Natural killer cell treated with Interleukin-12 subunit alpha and Interleukin-12 subunit beta and Interleukin-15 and Interleukin-18, amount 100 ng/mL, for 72 hours (primary cell): ENCODE results near the gene TRIM59. TPM values are rescaled to one million over a fixed set of nuclear protein-coding genes. Genes with fewer than 3 reads are reported as not detected.
A peak's percentile ranks its signal among the peaks of the same experiment; 100 is the strongest.

Experiments
- ATAC-seq, 2 donors: fragments of 150-1000 bp; cut with Tn5 transposase in 1 of 2; sonication (Bioruptor Pico), chemical (Tn5 transposase) in 1 of 2; 2 replicates each; pipeline ENCODE4 v1.10.0; 2021
- DNase-seq: peaks from one replicate; pipeline ENCODE4 v3.0.0; 2022; ENCODE audit warnings: low spot score
- H3K27ac Mint-ChIP-seq, 2 donors: 1 replicate in 1 of 2; 2 replicates in 1 of 2; pipeline ENCODE4 v1.8.0; 2022; ENCODE audit warnings: mixed read lengths in 2 of 2, mild to moderate bottlenecking in 1 of 2, moderate library complexity in 1 of 2
- H3K27me3 Mint-ChIP-seq, 2 donors: 1 replicate in 1 of 2; 2 replicates in 1 of 2; pipeline ENCODE4 v1.8.0; 2022; ENCODE audit warnings: mixed read lengths in 2 of 2
- H3K36me3 Mint-ChIP-seq: one replicate; pipeline ENCODE4 v1.8.0; 2022; ENCODE audit warnings: mixed read lengths
- H3K4me1 Mint-ChIP-seq, 2 donors: 1 replicate in 1 of 2; 2 replicates in 1 of 2; pipeline ENCODE4 v1.8.0; 2022; ENCODE audit warnings: low read depth in 2 of 2, mixed read lengths in 2 of 2, mild to moderate bottlenecking in 1 of 2
- H3K4me3 Mint-ChIP-seq: one replicate; pipeline ENCODE4 v1.8.0; 2022; ENCODE audit warnings: mixed read lengths
- H3K9me3 Mint-ChIP-seq: 2 replicates; pipeline ENCODE4 v1.8.0; 2022; ENCODE audit warnings: mixed read lengths
- total RNA-seq, 2 donors: library from RNA; stranded (reverse); gene quantifications; one replicate each; pipeline ENCODE4 v1.2.3, GENCODE V29; 2022

Gene TRIM59
- total RNA-seq, 2 donors from 2014 or later = 22.6 to 30.5 TPM

DNA sequence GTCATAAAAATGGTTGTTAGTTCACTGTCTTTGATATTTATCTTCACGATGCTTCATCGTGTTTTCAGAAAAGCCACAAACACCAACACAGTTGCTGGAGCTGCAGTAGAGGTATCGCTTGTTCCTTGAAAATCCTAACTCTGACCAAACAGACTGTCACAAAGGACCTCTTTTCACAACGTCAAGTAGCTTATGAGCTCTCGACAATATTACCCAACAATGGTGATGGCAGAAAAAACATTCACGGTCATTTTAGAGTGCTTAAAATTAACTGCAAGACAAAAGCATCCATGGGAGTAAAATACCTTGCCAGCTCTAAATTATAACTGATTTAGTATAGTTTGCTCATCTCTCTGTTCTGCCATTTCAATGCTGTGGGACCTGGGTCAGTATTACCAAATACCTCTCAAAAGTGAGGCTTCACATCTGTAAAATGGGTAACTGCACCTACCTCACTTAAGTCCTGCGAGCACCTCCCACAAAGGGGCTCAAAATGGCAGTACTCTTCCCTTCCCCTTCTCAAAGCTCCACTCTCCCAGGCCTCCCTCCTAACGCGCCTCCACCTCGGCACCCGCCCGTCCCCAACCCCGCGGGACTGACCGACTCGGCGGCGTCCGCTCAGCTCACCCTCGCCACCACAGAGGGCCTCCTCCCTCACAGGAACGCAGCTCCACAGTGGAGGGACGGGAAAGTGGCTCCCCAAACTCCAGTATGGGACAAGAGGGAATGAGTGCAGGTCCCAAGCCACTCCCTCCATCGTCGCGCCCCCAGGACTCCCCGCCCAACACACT is 546 bp downstream of the TRIM59 start:
- no peaks in the 10 kb centered on the region for H3K9me3 Mint-ChIP-seq
- peak overlapping the region; percentile 91 to 98 for H3K27ac Mint-ChIP-seq
- peak overlapping the region; percentile 99 for H3K4me3 Mint-ChIP-seq
- ATAC-seq = peak; percentile 52 to 69
- peaks cover 26 to 28% of the 10 kb centered on the region in 2 donors for H3K4me1 Mint-ChIP-seq
- no peaks in the 10 kb centered on the region for H3K27me3 Mint-ChIP-seq
- peaks cover 11% of the 10 kb centered on the region for H3K36me3 Mint-ChIP-seq
- peak; percentile 74 for DNase-seq

DNA sequence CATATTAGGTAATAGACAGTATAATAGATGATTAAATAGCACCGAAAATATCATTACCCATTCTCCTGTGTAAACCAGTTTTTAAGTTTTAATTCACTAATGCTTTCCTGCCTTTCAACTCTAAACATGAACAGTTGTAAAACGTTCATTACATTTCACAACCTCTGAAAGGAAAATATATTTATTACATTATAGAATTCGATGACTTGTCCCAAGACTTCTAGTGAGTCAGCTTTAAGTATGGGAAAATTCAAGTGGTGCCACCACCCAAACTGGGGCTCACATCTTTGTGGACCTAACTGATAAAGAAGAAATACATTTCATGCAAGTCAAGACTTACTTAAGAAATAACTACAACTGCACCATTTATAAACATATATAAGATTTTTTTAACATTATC is 2.0 kb downstream of the TRIM59 start:
- DNase-seq = no peak
- ATAC-seq = no peak
- H3K27me3 Mint-ChIP-seq = no peaks in the 10 kb centered on the region
- H3K4me1 Mint-ChIP-seq = peaks cover 26 to 28% of the 10 kb centered on the region in 2 donors
- H3K27ac Mint-ChIP-seq = no peak overlapping the region
- H3K4me3 Mint-ChIP-seq = no peak overlapping the region
- H3K9me3 Mint-ChIP-seq = no peaks in the 10 kb centered on the region
- peaks cover 11% of the 10 kb centered on the region for H3K36me3 Mint-ChIP-seq

DNA sequence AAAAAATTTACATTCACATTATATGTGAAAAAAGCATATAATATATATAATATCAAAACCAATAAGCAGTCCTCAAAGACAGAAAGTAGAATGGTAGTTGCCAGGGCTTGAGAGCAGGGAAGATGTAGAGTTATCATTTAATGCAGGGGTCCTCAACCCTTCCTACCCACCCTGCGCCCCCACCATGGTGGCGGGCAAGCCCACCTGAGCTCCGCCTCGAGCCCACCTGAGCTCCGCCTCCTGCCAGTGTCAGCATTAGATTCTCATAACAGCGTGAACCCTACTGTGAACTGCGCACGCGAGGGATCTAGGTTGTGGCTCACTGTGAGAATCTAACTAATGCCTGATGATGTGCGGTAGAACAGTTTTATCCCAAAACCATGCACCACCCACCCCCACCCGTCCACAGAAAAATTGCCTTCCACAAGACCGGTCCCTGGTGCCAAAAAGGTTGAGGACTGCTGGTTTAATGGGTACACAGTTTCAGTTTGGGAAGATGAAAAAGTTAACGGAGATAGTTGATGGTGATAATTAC is 3.0 kb downstream of the TRIM59 start:
- DNase-seq (no peak), ATAC-seq (no peak)
- no peak overlapping the region for H3K27ac Mint-ChIP-seq
- H3K4me3 Mint-ChIP-seq = no peak overlapping the region
- H3K4me1 Mint-ChIP-seq = peaks cover 30 to 35% of the 10 kb centered on the region in 2 donors
- H3K36me3 Mint-ChIP-seq = peaks cover 16% of the 10 kb centered on the region
- H3K27me3 Mint-ChIP-seq = no peaks in the 10 kb centered on the region
- H3K9me3 Mint-ChIP-seq = no peaks in the 10 kb centered on the region

DNA sequence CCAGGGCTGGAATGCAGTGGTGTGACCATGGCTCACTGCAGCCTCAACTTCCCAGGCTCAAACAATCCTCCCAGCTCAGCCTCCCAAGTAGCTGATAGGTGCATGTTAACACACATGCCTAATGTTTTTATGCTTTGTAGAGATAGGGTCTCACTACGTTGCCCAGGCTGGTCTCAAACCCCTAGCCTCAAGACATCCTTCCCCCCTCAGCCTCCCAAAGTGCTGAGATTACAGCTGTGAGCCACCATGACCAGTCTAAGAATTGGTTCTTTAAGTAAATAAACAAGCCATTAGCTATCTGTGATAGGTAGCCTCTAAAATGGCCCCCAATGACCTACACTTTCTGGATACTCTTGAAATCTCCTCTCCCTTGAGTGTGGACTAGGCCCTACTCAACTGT is 3.7 kb downstream of the TRIM59 start:
- no peak overlapping the region for H3K27ac Mint-ChIP-seq
- H3K36me3 Mint-ChIP-seq = peaks cover 16% of the 10 kb centered on the region
- no peak overlapping the region for H3K4me3 Mint-ChIP-seq
- no peaks in the 10 kb centered on the region for H3K9me3 Mint-ChIP-seq
- ATAC-seq = no peak
- H3K4me1 Mint-ChIP-seq = peaks cover 30 to 35% of the 10 kb centered on the region in 2 donors
- DNase-seq = no peak
- no peaks in the 10 kb centered on the region for H3K27me3 Mint-ChIP-seq

DNA sequence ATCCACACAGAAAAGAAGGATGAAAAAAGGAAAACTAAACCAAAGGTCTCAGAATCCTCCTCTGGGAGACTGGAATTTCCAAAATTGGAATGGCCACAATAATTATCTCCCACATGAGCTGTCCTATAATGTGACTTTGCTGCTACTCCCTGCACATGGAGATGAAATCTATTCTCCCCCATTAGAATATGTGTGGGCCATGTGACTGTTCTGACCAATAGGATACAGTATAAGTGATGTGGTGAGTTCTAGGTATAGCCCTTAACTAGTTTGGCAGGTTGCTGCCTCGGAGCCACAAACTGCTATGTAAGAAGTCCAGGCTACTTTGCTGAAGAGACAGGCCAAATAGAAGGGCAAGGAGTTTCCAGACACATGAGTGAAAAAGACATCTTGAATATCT is 5.2 kb downstream of the TRIM59 start:
- ATAC-seq (no peak), DNase-seq (no peak)
- Mint-ChIP-seq H3K4me3 (no peak overlapping the region), H3K27me3 (no peaks in the 10 kb centered on the region), H3K4me1 (peaks cover 23 to 32% of the 10 kb centered on the region in 2 donors), H3K9me3 (no peaks in the 10 kb centered on the region), H3K27ac (no peak overlapping the region), H3K36me3 (peaks cover 21% of the 10 kb centered on the region)

DNA sequence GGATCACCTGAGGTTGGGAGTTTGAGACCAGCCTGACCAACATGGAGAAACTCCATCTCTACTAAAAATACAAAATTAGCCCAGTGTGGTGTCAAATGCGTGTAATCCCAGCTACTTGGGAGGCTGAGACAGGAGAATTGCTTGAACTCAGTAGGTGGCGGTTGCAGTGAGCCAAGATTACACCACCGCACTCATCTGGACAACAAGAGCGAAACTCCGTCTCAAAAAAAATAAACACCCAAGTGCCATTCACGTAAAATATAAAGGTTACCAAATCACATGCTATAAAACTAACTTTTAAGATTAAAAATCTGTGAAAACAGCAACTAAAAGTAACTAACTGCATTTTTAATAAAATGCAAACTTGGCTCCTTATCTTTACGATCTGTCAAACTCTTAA is 8.9 kb downstream of the TRIM59 start:
- Mint-ChIP-seq H3K9me3 (no peaks in the 10 kb centered on the region), H3K36me3 (peaks cover 23% of the 10 kb centered on the region), H3K27ac (no peak overlapping the region), H3K4me1 (peaks cover 21 to 41% of the 10 kb centered on the region in 2 donors), H3K27me3 (no peaks in the 10 kb centered on the region), H3K4me3 (no peak overlapping the region)
- no peak for DNase-seq
- no peak for ATAC-seq

DNA sequence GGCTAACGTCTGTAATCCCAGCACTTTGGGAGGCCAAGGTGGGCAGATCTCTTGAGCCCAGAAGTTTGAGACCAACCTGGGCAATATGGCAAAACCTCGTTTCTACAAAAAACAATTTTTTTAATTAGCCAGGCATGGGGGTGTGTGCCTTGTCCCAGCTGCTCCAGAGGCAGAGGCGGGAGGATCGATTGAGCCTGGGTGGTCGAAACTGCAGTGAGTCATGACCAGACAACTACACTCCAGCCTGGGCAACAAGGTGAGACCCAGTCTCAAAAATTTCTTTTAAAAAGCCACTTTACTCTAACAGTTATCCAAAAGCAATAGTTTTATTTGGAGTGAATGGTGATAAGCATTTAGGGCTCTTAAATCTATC is 12.5 kb downstream of the TRIM59 start:
- no peak for ATAC-seq

DNA sequence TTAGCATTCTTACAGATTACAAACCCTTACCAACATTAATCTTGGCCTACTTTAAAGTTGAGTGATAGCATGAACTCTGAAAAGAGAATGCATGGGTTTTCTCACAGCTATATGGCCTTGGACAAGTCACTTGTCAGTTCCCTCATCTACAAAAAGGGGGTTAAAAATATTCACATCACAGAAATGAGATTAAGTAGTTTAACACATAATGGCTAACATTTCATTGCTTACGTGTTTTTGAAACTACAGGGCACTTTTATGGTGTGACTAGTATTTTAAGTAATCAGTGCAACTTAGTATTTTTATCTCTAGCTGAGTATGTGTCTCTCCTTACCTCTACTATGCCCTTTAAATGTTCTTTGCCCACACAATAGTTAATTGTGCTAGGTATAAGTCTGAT is 13.8 kb downstream of the TRIM59 start:
- Mint-ChIP-seq H3K27me3 (no peaks in the 10 kb centered on the region), H3K4me3 (no peak overlapping the region), H3K27ac (no peak overlapping the region), H3K9me3 (no peaks in the 10 kb centered on the region), H3K4me1 (peaks cover 14 to 30% of the 10 kb centered on the region in 2 donors), H3K36me3 (peaks cover 24% of the 10 kb centered on the region)
- DNase-seq = no peak
- ATAC-seq = no peak

More for the DNA sequence above, 12.5 kb downstream of the TRIM59 start:
- Mint-ChIP-seq H3K9me3 (no peaks in the 10 kb centered on the region), H3K4me3 (no peak overlapping the region), H3K27me3 (no peaks in the 10 kb centered on the region), H3K27ac (no peak overlapping the region), H3K4me1 (peaks cover 17 to 35% of the 10 kb centered on the region in 2 donors), H3K36me3 (peaks cover 22% of the 10 kb centered on the region)
- DNase-seq = no peak

DNA sequence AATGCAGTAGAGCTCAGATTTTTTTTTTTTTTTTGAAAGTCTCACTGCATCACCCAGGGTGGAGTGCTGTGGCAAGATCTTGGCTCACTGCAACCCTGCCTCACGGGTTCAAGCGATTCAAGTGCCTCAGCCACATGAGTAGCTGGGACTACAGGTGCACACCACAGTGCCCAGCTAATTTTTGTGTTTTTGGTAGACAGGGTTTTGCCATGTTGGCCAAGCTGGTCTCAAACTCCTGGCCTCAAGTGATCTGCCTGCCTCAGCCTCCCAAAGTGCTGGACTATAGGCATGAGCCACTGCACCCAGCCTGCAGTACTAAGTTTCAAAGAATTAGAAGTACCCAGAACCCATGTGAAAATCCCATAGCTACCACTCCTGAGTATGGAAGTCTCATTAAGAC is 14.5 kb downstream of the TRIM59 start:
- peaks cover 11 to 25% of the 10 kb centered on the region in 2 donors for H3K4me1 Mint-ChIP-seq
- no peak overlapping the region for H3K4me3 Mint-ChIP-seq
- H3K9me3 Mint-ChIP-seq = no peaks in the 10 kb centered on the region
- DNase-seq = no peak
- peaks cover 29% of the 10 kb centered on the region for H3K36me3 Mint-ChIP-seq
- no peak for ATAC-seq
- H3K27me3 Mint-ChIP-seq = no peaks in the 10 kb centered on the region
- no peak overlapping the region for H3K27ac Mint-ChIP-seq

DNA sequence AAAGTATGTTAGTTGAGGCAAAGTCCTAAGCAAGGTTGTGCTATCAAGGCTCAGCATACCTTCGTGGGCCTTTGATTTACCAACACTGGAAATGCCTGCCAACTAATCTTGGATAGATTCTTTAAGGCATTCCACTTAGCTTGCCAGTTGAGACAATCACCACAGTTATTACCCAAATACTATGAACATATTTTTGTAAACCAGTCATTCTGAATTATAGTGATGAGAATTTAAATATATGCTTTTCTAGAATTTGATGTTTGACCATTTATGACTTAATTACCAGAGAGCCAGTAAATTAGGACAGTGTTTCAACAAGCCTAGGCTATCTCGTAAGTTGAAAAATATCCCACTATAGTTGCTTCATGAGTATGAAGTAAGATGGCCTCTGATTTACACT is 15.5 kb downstream of the TRIM59 start:
- peaks cover 11 to 19% of the 10 kb centered on the region in 2 donors for H3K4me1 Mint-ChIP-seq
- no peaks in the 10 kb centered on the region for H3K27me3 Mint-ChIP-seq
- no peak overlapping the region for H3K4me3 Mint-ChIP-seq
- no peak for ATAC-seq
- peaks cover 23% of the 10 kb centered on the region for H3K36me3 Mint-ChIP-seq
- H3K27ac Mint-ChIP-seq = no peak overlapping the region
- no peak for DNase-seq
- no peaks in the 10 kb centered on the region for H3K9me3 Mint-ChIP-seq

DNA sequence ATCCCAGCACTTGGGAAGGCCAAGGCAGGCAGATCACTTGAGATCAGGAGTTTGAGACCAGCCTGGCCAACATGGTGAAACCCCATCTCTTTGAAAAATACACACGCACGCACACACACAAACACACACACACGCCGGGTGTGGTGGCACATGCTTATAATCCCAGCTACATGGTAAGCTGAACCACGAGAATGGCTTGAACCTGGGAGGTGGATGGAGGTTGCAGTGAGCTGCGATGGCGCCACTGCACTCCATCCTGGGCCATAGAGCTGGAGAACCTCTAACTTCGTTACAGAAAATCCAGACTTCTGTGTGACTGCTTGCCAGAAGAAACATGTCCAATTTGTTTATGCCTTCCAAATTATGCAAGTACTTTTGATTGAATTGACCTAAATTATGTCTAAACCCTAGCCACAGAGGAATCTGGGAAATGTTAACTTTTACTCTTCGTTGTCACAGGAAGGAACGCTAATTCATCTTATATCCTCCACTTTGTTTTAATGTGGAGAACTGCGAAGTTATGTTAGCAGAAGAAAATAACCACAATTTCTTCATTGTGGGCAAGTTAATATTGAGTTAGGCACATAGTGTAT is 21.7 kb downstream of the TRIM59 start:
- ATAC-seq (no peak), DNase-seq (no peak)
- Mint-ChIP-seq H3K27ac (no peak overlapping the region), H3K9me3 (no peaks in the 10 kb centered on the region), H3K4me3 (no peak overlapping the region), H3K27me3 (no peaks in the 10 kb centered on the region), H3K36me3 (peaks cover 31% of the 10 kb centered on the region), H3K4me1 (no peaks in the 10 kb centered on the region)

DNA sequence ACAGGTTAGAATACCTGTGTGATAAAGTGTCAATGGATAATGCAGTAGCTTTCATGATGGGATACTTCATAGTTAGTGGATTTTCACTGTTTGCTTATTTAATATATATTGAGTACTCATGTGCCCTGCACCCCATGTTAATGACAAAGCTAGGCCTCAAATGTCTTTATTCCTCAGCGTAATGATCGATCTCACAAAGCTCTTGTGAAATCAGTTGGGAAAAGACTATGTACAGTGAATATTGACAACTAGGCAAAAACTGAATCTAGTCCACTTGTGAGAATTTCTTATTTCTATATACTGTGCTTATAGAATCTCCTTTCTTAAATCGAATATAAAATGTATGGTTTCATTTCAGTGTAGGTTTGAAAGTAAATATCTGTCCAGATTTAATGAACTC is 32.3 kb downstream of the TRIM59 start:
- H3K4me3 Mint-ChIP-seq = no peak overlapping the region
- ATAC-seq (no peak), DNase-seq (no peak)
- no peak overlapping the region for H3K27ac Mint-ChIP-seq
- H3K36me3 Mint-ChIP-seq = peaks cover 36% of the 10 kb centered on the region
- peaks cover 4 to 7% of the 10 kb centered on the region in 2 donors for H3K4me1 Mint-ChIP-seq
- H3K27me3 Mint-ChIP-seq = no peaks in the 10 kb centered on the region
- no peaks in the 10 kb centered on the region for H3K9me3 Mint-ChIP-seq

DNA sequence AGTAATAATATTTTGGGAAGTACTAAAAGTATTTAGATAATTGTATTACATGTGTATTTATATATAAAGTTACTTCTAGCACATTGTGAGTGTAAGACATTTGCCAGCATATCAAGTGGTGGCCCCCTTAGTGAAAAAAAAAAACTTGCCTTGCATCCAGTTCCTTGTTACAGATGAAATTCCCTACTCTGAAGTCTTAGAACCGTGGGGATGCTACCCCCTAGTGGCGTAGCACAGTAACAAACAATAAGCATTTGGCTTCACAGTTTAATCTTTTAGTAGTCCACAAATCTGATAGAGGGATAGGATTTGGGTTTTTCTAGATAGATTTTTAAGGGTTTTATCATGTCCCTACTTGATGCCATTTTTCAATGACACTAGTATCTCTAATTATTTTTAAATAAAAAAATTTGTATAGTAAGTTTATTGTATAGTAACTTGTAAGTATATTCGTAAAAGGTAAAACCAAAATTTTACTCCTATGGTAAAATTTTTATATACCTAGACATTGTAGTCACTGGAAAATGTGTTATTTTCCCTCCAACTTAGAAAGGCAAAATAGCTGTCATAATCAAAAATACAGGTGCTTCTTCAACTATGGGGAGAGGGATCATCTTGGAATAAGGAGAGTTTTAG is 35.9 kb downstream of the TRIM59 start:
- no peak overlapping the region for H3K27ac Mint-ChIP-seq
- peaks cover 4 to 7% of the 10 kb centered on the region in 2 donors for H3K4me1 Mint-ChIP-seq
- H3K4me3 Mint-ChIP-seq = no peak overlapping the region
- no peaks in the 10 kb centered on the region for H3K9me3 Mint-ChIP-seq
- DNase-seq (peak; percentile 82), ATAC-seq (peak; percentile 69 to 77)
- H3K27me3 Mint-ChIP-seq = no peaks in the 10 kb centered on the region
- peaks cover 29% of the 10 kb centered on the region for H3K36me3 Mint-ChIP-seq

DNA sequence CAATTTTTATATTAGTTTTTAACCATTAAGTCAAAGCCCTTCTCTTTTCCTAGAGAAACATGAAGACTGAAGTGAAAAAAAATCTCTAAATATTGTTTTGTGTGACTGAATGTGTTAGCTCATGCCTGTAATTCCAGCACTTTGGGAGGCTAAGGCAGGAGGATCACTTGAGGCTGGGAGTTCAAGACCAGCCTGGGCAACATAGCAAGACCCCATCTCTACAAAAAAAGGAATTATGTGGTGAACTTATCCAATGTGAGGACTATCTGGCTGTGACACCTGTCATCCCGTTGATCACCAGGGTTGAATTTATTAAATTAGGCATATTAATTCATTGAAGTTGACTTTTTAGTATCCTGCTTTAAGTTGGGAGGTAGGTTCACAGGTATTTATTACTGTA is 37.1 kb downstream of the TRIM59 start:
- Mint-ChIP-seq H3K27me3 (no peaks in the 10 kb centered on the region), H3K9me3 (no peaks in the 10 kb centered on the region), H3K27ac (no peak overlapping the region), H3K36me3 (peaks cover 20% of the 10 kb centered on the region), H3K4me3 (no peak overlapping the region), H3K4me1 (peaks cover 4 to 7% of the 10 kb centered on the region in 2 donors)
- DNase-seq = no peak
- no peak for ATAC-seq
